Measurements from ENCODE around the gene TGFBRAP1. TPM values are rescaled to one million over a fixed set of nuclear protein-coding genes. Genes with fewer than 3 reads are reported as not detected.

The TGFBRAP1 gene
- total and polyA plus RNA-seq, 2 donors (not counting 3 experiments of a cell fraction or from before 2014, with no cell fraction given): 25.4 to 37.6 TPM

DNA sequence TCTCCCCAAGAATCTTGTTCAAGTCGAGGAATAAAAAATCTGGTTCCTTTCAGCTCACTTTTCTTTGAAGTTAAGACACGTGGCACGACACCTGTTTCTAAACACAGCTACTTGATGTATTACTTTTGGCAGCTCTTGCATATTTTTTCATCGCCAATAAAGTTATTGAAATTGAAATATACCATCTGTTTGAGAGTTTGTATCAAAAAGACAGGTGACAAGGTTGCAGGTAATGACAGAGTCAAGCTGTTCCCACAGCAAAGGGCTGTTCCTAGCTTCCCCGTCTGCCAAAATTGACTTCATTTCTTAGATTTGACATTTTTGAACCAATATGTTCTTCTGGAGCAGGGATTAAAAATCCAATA, 93.5 kb downstream of the TGFBRAP1 start:
- Histone ChIP-seq H3K79me2 (ENCODE audit: control insufficient read depth, insufficient read depth, low read length) (no peaks in the 10 kb centered on the region), H3K4me1 (ENCODE audit: control insufficient read depth, extremely low read depth, insufficient read depth, low read length) (peaks cover 4% of the 10 kb centered on the region), H3K9ac (replicated peaks; ENCODE audit: extremely low read depth, insufficient read depth, low read length) (no peak overlapping the region), H3K27ac (ENCODE audit: insufficient read depth, low read depth, low read length) (no peak overlapping the region), H2AFZ (ENCODE audit: low read depth, low read length) (no peak overlapping the region), H3K4me2 (ENCODE audit: insufficient read depth, low read length) (no peak overlapping the region), H3K36me3 (ENCODE audit: control insufficient read depth in 2 of 2, extremely low read depth in 1 of 2, insufficient read depth in 2 of 2, low read length in 2 of 2) (no peaks in the 10 kb centered on the region), H3K27me3 (ENCODE audit: control insufficient read depth in 2 of 2, insufficient read depth in 2 of 2, low read length in 2 of 2) (peaks cover 2 to 7% of the 10 kb centered on the region in 2 experiments), H3K9me1 (replicated peaks; ENCODE audit: control insufficient read depth, extremely low read depth, insufficient read depth, low read length) (no peaks in the 10 kb centered on the region), H3K4me3 (replicated peaks in 1 of 3; ENCODE audit: insufficient read depth in 1 of 3, low read depth in 1 of 3, low read length in 3 of 3) (no peak overlapping the region), H4K20me1 (replicated peaks; ENCODE audit: control insufficient read depth, extremely low read depth, insufficient read depth, low read length) (no peaks in the 10 kb centered on the region), H3K9me3 (replicated peaks; ENCODE audit: control insufficient read depth, insufficient read depth, low read length) (no peaks in the 10 kb centered on the region)
- TF ChIP-seq, protein P1, sequence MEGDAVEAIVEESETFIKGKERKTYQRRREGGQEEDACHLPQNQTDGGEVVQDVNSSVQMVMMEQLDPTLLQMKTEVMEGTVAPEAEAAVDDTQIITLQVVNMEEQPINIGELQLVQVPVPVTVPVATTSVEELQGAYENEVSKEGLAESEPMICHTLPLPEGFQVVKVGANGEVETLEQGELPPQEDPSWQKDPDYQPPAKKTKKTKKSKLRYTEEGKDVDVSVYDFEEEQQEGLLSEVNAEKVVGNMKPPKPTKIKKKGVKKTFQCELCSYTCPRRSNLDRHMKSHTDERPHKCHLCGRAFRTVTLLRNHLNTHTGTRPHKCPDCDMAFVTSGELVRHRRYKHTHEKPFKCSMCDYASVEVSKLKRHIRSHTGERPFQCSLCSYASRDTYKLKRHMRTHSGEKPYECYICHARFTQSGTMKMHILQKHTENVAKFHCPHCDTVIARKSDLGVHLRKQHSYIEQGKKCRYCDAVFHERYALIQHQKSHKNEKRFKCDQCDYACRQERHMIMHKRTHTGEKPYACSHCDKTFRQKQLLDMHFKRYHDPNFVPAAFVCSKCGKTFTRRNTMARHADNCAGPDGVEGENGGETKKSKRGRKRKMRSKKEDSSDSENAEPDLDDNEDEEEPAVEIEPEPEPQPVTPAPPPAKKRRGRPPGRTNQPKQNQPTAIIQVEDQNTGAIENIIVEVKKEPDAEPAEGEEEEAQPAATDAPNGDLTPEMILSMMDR (IDR thresholded peaks at IDR 0.05; ENCODE audit: extremely low read depth in 1 of 2, insufficient read depth in 1 of 2, low read depth in 1 of 2, low read length in 2 of 2): no peak
- TF ChIP-seq POLR2AphosphoS5 (IDR thresholded peaks at IDR 0.05; ENCODE audit: insufficient read depth, low read depth, low read length) (no peak), GATA2 (IDR thresholded peaks at IDR 0.05; ENCODE audit: insufficient read depth, insufficient read length, low read depth, low read length) (no peak), JUN (IDR thresholded peaks at IDR 0.05; ENCODE audit: borderline replicate concordance, insufficient read depth, insufficient read length, low read depth) (no peak), FOS (IDR thresholded peaks at IDR 0.05; ENCODE audit: borderline replicate concordance, insufficient read depth, low read length) (no peak), EZH2 (IDR thresholded peaks at IDR 0.05; ENCODE audit: borderline replicate concordance, low read depth, low read length, severe bottlenecking) (no peak), POLR2A (IDR thresholded peaks at IDR 0.05; ENCODE audit: low read depth, low read length) (no peak), MYC (IDR thresholded peaks at IDR 0.05; ENCODE audit: low read depth, low read length) (no peak)
- TF ChIP-seq, protein P2, sequence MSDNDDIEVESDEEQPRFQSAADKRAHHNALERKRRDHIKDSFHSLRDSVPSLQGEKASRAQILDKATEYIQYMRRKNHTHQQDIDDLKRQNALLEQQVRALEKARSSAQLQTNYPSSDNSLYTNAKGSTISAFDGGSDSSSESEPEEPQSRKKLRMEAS (IDR thresholded peaks at IDR 0.05; ENCODE audit: insufficient read depth, insufficient read length): no peak
- ChIA-PET CTCF (interaction anchor here (0.6 to 7.6 kb wide), 24 partner anchors 11 to 386 kb away, joined by 3 to 225 read pairs (median 4); no protein-coding TSS in a partner anchor), POLR2A (no interaction called here)
- no TSS peak for BruUV-seq (replicated peaks)
- DNase-seq (ENCODE audit: low read depth, low spot score) (no peak), FAIRE-seq (no peak)
- dilution Hi-C loops (cut with MboI; ENCODE audit: extremely low pct_ligation_motif_present, low sequenced_read_pairs): no loop called here
- intact Hi-C loops (cut with micrococcal nuclease): loop anchor here (5.0 kb wide), 1 partner anchor 286 kb away; no protein-coding TSS in a partner anchor
